ENCODE results near the gene INCENP. TPM values are rescaled to one million over a fixed set of nuclear protein-coding genes. Genes with fewer than 3 reads are reported as not detected.
"Not testable (repeated sequence)": the region's sequence is repeated elsewhere in the genome, so short reads cannot be mapped to it uniquely, and the experiment has no call there.

INCENP gene
- total RNA-seq, 1 donor from 2014 or later: 10.3 TPM

DNA sequence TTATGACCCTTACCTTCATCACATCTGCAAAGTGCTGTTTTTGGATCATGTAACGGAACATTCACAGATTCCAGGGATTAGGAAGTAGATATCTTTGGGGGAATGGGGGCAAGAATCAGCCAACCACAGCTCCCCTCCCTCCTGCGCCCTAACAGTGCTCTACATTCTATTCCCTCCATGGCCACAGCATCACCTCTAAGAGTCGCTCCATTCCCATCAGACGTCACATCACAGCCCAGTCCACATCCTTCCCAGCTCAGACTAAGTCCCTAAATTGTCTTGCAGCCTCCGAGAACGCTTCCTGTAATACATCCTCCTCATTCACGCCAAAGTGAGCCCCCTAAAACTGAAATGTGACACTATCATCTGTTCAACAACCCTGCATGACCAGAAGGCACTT lies 72.1 kb downstream of the INCENP start:
- DNase-seq: no peak
- ATAC-seq (ENCODE audit: poor library complexity): no peak
- intact Hi-C loops (cut with DNase I): no loop called here

DNA sequence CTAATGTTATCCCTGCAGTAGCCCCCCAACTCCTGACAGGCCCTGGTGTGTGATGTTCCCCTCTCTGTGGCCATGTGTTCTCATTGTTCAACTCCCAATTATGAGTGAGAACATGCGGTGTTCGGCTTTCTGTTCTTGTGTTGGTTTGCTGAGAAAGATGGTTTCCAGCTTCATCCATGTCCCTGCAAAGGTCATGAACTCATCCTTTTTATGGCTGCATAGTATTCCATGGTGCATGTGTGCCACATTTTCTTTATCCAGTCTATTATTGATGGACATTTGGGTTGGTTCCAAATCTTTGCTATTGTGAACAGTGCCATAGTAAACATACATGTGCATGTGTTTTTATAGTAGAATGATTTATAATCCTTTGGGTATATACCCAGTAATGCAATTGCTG lies 73.6 kb downstream of the INCENP start:
- DNase-seq; intact Hi-C loops (cut with DNase I); ATAC-seq (ENCODE audit: poor library complexity): not testable (repeated sequence)

DNA sequence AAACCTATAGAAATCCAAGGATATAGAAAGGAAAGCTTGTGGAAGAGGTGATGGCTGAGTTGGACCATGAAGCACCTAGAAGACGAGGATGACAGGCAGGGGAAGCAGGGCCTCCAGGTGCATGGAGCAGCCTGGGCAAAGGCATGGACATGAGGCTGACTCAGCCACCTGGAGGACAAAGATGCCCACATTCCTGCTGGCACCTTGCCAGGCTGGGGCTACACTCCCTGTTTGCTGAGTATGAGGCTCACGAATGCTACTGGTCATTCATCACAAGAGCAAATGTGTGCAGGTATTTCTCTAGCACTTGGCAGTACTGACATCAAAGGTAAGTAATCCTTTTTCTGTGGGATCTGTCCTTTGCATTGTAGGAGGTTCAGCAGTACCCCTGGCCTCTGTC lies 77.6 kb downstream of the INCENP start:
- DNase-seq (no peak), ATAC-seq (ENCODE audit: poor library complexity) (no peak)
- intact Hi-C loops (cut with DNase I): no loop called here

Other genes with a start within 250 kb of the INCENP start
- 76.0 TPM for gene FADS3, start 232.5 kb upstream of the INCENP start, total RNA-seq
- 10.8 TPM for gene RAB3IL1, start 206.4 kb upstream of the INCENP start, total RNA-seq
- gene BEST1, start 173.7 kb upstream of the INCENP start, total RNA-seq: 1.3 TPM
- 2,228 TPM for gene FTH1, start 156.4 kb upstream of the INCENP start, total RNA-seq
- not detected for gene SCGB1D1, start 66.2 kb downstream of the INCENP start, total RNA-seq
- gene SCGB2A1, start 84.7 kb downstream of the INCENP start, total RNA-seq: not detected
- gene SCGB1D2, start 118.2 kb downstream of the INCENP start, total RNA-seq: 3.7 TPM
- gene SCGB2A2, start 146.1 kb downstream of the INCENP start, total RNA-seq: not detected
- gene SCGB1D4, start 175.1 kb downstream of the INCENP start, total RNA-seq: not detected
- gene ASRGL1, start 213.4 kb downstream of the INCENP start, total RNA-seq: 4.1 TPM

Measured in Right ventricle myocardium superior (tissue), 1 donor.